ENCODE results near the gene TP53INP2. TPM values are rescaled to one million over a fixed set of nuclear protein-coding genes. Genes with fewer than 3 reads are reported as not detected.
"Not testable (repeated sequence)": the region's sequence is repeated elsewhere in the genome, so short reads cannot be mapped to it uniquely, and the experiment has no call there.

The TP53INP2 gene
- total RNA-seq, 1 experiment from 2014 or later, result 29.7 TPM

- H3K36me3 Mint-ChIP-seq (ENCODE audit: insufficient read depth, unreplicated experiment), result peaks cover 87% of the 10 kb centered on the region
- H3K4me3 Mint-ChIP-seq (ENCODE audit: unreplicated experiment), result no peak overlapping the region
- intact Hi-C loops (cut with micrococcal nuclease; ENCODE audit: unreplicated experiment), result no loop called here
- no peak for TF ChIP-seq CTCF (IDR thresholded peaks at IDR 0.05; ENCODE audit: insufficient read depth in 1 of 2, low read depth in 1 of 2, low read length in 1 of 2, severe bottlenecking in 1 of 2, unreplicated experiment in 1 of 2)
- H3K27me3 Mint-ChIP-seq (ENCODE audit: insufficient read depth, unreplicated experiment), result no peaks in the 10 kb centered on the region
- CTCF ChIA-PET, result no interaction called here
- H3K4me1 Mint-ChIP-seq (ENCODE audit: low read depth, unreplicated experiment), result peaks cover 9% of the 10 kb centered on the region
- peaks cover 19% of the 10 kb centered on the region; the same call in 1 of the 2 replicates for H3K4me1 ChIP-seq
- no peaks in the 10 kb centered on the region for H3K9me3 Mint-ChIP-seq (ENCODE audit: unreplicated experiment)
- peaks cover 1% of the 10 kb centered on the region; the same call in 1 of the 2 replicates for H3K36me3 ChIP-seq (ENCODE audit: control insufficient read depth, insufficient read depth, low read length)
- no peaks in the 10 kb centered on the region for H3K27me3 ChIP-seq (replicated peaks; ENCODE audit: control insufficient read depth, insufficient read depth, low read length)
- BruUV-seq (replicated peaks), result no TSS peak
- no peak for DNase-seq
- no peak overlapping the region for H3K4me3 ChIP-seq (ENCODE audit: low read depth, low read length)
- H3K9me3 ChIP-seq, result no peaks in the 10 kb centered on the region
- no peak overlapping the region for H3K27ac Mint-ChIP-seq (ENCODE audit: unreplicated experiment)
- POLR2A ChIA-PET, result interaction anchor here (1.0 kb wide), 1 partner anchor 13 kb away, joined by 3 read pairs; the partner anchor contains the start of gene TP53INP2
These were observed 12.7 kb downstream of the TP53INP2 start for GRCh38 chr20:34716921-34717229.

- H3K4me1 Mint-ChIP-seq (ENCODE audit: low read depth, unreplicated experiment), result peaks cover 9% of the 10 kb centered on the region
- no peaks in the 10 kb centered on the region for H3K9me3 Mint-ChIP-seq (ENCODE audit: unreplicated experiment)
- Histone ChIP-seq H3K4me3 (ENCODE audit: low read depth, low read length) (no peak overlapping the region), H3K36me3 (ENCODE audit: control insufficient read depth, insufficient read depth, low read length) (peaks cover 1% of the 10 kb centered on the region; the same call in 1 of the 2 replicates), H3K4me1 (peaks cover 19% of the 10 kb centered on the region; the same call in 1 of the 2 replicates), H3K9me3 (no peaks in the 10 kb centered on the region), H3K27me3 (replicated peaks; ENCODE audit: control insufficient read depth, insufficient read depth, low read length) (no peaks in the 10 kb centered on the region)
- H3K36me3 Mint-ChIP-seq (ENCODE audit: insufficient read depth, unreplicated experiment), result peaks cover 81% of the 10 kb centered on the region
- H3K4me3 Mint-ChIP-seq (ENCODE audit: unreplicated experiment), result no peak overlapping the region
- no peaks in the 10 kb centered on the region for H3K27me3 Mint-ChIP-seq (ENCODE audit: insufficient read depth, unreplicated experiment)
- intact Hi-C loops (cut with micrococcal nuclease; ENCODE audit: unreplicated experiment), result no loop called here
- no peak for DNase-seq
- no TSS peak for BruUV-seq (replicated peaks)
- no peak for TF ChIP-seq CTCF (IDR thresholded peaks at IDR 0.05; ENCODE audit: insufficient read depth in 1 of 2, low read depth in 1 of 2, low read length in 1 of 2, severe bottlenecking in 1 of 2, unreplicated experiment in 1 of 2)
- no peak overlapping the region for H3K27ac Mint-ChIP-seq (ENCODE audit: unreplicated experiment)
- POLR2A ChIA-PET, result interaction anchor here (1.0 kb wide), 1 partner anchor 14 kb away, joined by 3 read pairs; the partner anchor contains the start of gene TP53INP2
- CTCF ChIA-PET, result no interaction called here
These were observed 13.3 kb downstream of the TP53INP2 start for GRCh38 chr20:34717230-34718095.

GRCh38 chr20:34719242-34720017 lies 15.3 kb downstream of the TP53INP2 start:
- H3K9me3 ChIP-seq; BruUV-seq (replicated peaks); H3K36me3 ChIP-seq (ENCODE audit: control insufficient read depth, insufficient read depth, low read length); H3K4me3 Mint-ChIP-seq (ENCODE audit: unreplicated experiment); H3K4me3 ChIP-seq (ENCODE audit: low read depth, low read length); H3K27me3 ChIP-seq (replicated peaks; ENCODE audit: control insufficient read depth, insufficient read depth, low read length); H3K9me3 Mint-ChIP-seq (ENCODE audit: unreplicated experiment); intact Hi-C loops (cut with micrococcal nuclease; ENCODE audit: unreplicated experiment); DNase-seq; H3K27ac Mint-ChIP-seq (ENCODE audit: unreplicated experiment); H3K4me1 Mint-ChIP-seq (ENCODE audit: low read depth, unreplicated experiment); H3K27me3 Mint-ChIP-seq (ENCODE audit: insufficient read depth, unreplicated experiment): not testable (repeated sequence)
- H3K36me3 Mint-ChIP-seq (ENCODE audit: insufficient read depth, unreplicated experiment), result peaks cover 69% of the 10 kb centered on the region
- POLR2A ChIA-PET, result interaction anchor here (0.5 to 1.4 kb wide), 3 partner anchors 10 to 93 kb away, joined by 3 to 4 read pairs (median 3); partner anchors contain the start of gene TP53INP2
- H3K4me1 ChIP-seq, result peaks cover 19% of the 10 kb centered on the region; the same call in 1 of the 2 replicates
- CTCF ChIA-PET, result interaction anchor here (0.6 to 1.7 kb wide), 3 partner anchors 50 to 408 kb away, joined by 3 to 6 read pairs (median 5); no protein-coding TSS in a partner anchor

All from Caco-2 (cell line).